IMR-90 (cell line): ENCODE measurements around the gene POLR1H.
A peak's percentile ranks its signal among the peaks of the same experiment; 100 is the strongest.
"Not testable (repeated sequence)": the region's sequence is repeated elsewhere in the genome, so short reads cannot be mapped to it uniquely, and the experiment has no call there.

ENCODE experiments used
- BHLHE40 ChIP-seq: fragments of 150-350 bp; IDR thresholded peaks from 2 replicates; pipeline ENCODE4 v1.6.1; 2016; ENCODE audit warnings: mild to moderate bottlenecking, low read depth, low read length
- FOS ChIP-seq: fragments of 150-350 bp; IDR thresholded peaks from 2 replicates; pipeline ENCODE4 v1.6.1; 2016; ENCODE audit warnings: low read depth, low read length
- MAFK ChIP-seq: IDR thresholded peaks from 2 replicates; pipeline ENCODE4 v1.6.1; 2012; ENCODE audit warnings: low read depth, low read length, improper control_type of control experiment
- POLR2A ChIP-seq: IDR thresholded peaks from 2 replicates; pipeline ENCODE4 v1.6.1; 2012; ENCODE audit warnings: mild to moderate bottlenecking, low read depth, low read length
- TF ChIP-seq, protein P1 (sequence below): conservative IDR thresholded peaks from 2 replicates; pipeline ENCODE4 v1.5.1; 2012; ENCODE audit warnings: mild to moderate bottlenecking, low read depth, low read length, improper control_type of control experiment

DNA sequence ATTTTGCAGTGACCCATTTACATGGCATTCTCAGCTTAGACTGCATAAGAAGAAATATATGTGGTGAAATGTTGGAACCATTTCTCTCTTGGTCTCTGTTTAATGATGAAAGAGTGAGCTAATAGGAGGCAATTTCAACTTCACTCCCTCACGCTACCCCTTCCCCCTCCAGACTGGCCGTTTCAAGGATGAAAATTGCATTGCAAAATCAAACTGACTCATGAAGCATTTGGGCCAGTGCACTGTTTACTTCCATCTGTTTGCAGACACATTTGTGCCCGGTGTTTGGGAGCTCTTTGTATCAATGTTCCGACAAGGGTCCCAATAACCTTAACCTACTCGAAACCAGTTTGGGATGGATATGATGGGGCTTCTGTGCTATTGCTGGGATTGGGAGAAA lies 27.6 kb upstream of the POLR1H start:
- TF ChIP-seq, protein P1, sequence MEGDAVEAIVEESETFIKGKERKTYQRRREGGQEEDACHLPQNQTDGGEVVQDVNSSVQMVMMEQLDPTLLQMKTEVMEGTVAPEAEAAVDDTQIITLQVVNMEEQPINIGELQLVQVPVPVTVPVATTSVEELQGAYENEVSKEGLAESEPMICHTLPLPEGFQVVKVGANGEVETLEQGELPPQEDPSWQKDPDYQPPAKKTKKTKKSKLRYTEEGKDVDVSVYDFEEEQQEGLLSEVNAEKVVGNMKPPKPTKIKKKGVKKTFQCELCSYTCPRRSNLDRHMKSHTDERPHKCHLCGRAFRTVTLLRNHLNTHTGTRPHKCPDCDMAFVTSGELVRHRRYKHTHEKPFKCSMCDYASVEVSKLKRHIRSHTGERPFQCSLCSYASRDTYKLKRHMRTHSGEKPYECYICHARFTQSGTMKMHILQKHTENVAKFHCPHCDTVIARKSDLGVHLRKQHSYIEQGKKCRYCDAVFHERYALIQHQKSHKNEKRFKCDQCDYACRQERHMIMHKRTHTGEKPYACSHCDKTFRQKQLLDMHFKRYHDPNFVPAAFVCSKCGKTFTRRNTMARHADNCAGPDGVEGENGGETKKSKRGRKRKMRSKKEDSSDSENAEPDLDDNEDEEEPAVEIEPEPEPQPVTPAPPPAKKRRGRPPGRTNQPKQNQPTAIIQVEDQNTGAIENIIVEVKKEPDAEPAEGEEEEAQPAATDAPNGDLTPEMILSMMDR: not testable (repeated sequence)
- TF ChIP-seq BHLHE40, MAFK, POLR2A: not testable (repeated sequence)
- TF ChIP-seq FOS: peak; percentile 12; the same call in 1 of the 2 replicates
